OCI-LY3 (cell line): ENCODE measurements around the gene NDUFAF8.

Experiments
- EZH2phosphoT487 ChIP-seq: fragments of 200-600 bp; shearing (Covaris generic); IDR thresholded peaks from 2 replicates; pipeline ENCODE4 v1.6.1; 2018; ENCODE audit warnings: antibody characterized with exemption, mixed run types, low read depth
- TF ChIP-seq, protein P1 (sequence below): fragments of 200-600, 300-600 bp; sonication (generic); IDR thresholded peaks from 2 replicates; pipeline ENCODE4 v1.5.1; 2014; ENCODE audit warnings: antibody characterized with exemption, low read length, low read depth

DNA sequence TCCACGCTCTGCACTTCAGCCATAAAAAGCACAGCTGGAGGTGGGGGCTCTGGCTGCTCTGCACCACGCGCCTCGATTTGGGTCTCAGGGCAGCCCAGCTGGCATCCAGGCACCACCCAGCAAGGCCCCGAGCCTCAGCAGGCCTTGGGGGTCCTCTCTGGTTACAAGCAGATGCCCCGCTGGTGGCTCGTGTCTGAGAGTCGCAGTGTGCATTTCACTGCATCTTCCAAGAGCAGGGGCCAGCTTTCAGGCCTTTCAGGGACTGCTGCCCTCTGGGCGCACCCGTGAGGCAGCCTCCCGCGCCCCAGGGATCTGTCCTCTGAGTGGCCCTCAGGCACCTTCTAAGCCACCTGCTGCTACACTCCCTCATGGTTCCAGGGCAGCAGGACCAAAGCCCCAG is 25.5 kb downstream of the NDUFAF8 start:
- TF ChIP-seq, protein P1, sequence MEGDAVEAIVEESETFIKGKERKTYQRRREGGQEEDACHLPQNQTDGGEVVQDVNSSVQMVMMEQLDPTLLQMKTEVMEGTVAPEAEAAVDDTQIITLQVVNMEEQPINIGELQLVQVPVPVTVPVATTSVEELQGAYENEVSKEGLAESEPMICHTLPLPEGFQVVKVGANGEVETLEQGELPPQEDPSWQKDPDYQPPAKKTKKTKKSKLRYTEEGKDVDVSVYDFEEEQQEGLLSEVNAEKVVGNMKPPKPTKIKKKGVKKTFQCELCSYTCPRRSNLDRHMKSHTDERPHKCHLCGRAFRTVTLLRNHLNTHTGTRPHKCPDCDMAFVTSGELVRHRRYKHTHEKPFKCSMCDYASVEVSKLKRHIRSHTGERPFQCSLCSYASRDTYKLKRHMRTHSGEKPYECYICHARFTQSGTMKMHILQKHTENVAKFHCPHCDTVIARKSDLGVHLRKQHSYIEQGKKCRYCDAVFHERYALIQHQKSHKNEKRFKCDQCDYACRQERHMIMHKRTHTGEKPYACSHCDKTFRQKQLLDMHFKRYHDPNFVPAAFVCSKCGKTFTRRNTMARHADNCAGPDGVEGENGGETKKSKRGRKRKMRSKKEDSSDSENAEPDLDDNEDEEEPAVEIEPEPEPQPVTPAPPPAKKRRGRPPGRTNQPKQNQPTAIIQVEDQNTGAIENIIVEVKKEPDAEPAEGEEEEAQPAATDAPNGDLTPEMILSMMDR: no peak
- TF ChIP-seq EZH2phosphoT487: no peak
